ENCODE results near the gene CDH19. TPM values are rescaled to one million over a fixed set of nuclear protein-coding genes. Genes with fewer than 3 reads are reported as not detected.
"Not testable (repeated sequence)": the region's sequence is repeated elsewhere in the genome, so short reads cannot be mapped to it uniquely, and the experiment has no call there.

The CDH19 gene
- polyA plus RNA-seq, 1 donor: 0.92 TPM

DNA sequence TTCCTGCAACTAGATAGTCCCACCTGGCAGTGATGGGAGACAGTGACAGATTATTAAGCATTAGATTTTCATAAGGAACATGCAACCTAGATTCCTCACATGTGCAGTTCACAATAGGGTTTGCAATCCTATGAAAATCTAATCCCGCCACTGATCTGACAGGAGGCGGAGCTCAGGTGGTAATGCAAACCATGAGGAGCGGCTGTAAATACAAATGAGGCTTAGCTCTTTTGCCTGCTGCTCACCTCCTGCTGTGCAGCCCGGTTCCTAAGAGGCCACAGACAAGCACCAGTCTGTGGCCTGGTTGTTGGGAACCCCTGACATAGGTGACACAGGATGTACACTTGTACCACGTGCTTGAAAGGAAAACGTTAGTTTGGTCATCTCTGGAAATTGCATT, 41.6 kb downstream of the CDH19 start:
- DNase-seq: no peak

DNA sequence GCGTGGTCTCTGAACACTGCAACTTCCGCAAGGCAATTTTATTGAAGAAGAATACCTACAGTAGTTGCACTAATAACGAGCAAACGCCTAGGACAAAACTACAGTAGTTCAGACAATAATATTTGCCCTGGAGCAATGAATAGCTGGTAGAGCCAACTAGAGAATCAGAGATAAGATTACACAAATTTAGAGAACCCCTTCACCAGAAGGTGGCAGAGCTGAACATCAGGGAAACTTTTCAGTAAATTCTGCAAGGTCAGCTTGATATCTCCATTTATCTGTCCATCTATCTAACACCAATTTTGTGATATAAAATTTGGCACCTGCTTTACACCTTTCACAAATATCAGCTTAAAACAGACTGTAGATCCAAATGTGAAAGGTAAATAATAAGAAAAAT, 43.8 kb downstream of the CDH19 start:
- DNase-seq: peak; percentile 5

DNA sequence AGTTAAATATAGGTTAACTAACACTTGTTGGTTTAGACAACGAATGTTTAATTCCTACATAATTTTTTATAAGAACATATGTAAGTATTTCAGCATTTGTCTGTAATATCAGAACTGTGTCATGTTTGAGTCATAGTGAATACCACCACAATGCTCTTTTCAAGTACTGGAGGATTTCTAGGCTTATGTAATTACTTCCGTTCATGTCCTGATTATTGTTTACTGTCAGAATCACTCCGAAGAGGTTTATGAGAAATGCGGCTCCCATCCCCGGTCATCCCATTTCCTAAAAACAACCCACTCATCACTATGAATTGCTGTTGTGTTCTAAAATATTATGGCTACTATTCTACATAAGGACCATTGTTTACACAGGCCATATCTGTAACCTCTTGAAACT, 45.1 kb downstream of the CDH19 start:
- no peak for DNase-seq

DNA sequence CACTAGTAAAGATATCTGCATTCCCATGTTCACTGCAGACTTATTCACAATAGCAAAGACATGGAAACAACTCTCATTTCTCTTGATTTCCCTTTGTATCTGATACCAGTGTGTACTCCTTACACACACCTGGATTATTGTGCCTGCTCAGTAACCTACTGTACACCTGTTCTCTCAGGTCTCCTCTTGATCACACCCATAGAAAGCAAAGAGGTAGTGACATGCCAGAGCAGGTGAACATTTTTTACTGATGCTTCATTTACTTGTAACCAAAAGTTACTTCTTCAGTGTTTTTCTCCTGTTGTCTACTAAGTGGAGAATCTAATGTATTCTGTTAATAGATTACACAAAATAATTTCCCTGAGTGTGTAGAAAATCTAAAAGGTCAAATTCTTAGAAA, 46.8 kb downstream of the CDH19 start:
- no peak for DNase-seq

DNA sequence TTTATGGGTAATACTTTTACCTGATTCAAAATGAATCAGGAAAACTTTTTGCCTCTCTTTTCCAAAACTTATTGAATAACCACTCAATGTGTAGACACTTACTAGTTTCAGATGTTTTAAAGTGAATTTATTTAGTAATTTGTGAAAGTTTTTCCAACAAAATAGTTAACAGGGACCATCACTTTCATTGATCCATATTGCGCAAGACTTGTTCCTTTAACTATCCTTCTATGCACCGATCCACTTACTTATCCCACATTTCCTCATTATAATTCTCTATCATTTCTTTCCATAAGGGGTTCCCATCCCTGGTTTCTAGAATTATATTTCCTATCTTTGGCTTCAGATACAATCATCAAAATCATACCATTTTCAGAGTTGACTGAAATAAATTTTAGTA, 48.3 kb downstream of the CDH19 start:
- no peak for DNase-seq

DNA sequence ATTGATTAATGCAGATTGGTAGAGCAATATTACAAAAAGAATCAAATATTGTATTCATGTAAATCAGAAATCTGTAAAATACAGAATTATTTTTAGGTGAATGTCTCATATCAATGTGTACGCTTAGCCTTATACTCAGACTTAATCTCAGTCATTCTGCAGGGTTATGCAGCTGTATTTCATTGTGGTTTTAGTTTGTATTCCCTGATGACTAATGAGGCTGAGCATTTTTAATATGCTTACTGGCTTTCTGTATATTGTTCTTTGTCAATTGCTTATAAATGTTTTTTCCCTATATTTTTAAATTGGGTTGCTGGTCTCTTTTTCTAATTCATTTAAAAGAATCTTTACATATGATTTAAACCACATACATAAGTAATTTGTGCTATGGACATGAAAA, 50.1 kb downstream of the CDH19 start:
- DNase-seq: no peak

DNA sequence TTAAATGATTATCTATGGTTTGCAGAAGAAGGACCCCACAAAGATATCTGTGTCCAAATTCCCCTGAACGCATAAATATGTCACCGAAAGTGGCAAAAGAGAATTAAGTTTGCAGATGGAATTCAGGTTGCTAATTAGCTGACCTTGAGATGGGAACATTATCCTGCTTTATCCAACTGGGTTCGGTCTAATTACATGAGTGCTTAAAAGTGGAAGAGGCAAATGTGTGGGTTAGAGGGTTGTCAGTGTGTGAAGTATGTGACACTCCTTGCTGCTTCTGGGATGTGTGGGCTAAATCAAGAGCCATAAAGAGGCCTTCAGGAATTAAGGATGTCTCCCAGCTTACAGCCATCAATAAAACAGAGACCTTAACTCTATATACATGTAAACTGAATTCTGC, 53.5 kb downstream of the CDH19 start:
- DNase-seq: no peak

DNA sequence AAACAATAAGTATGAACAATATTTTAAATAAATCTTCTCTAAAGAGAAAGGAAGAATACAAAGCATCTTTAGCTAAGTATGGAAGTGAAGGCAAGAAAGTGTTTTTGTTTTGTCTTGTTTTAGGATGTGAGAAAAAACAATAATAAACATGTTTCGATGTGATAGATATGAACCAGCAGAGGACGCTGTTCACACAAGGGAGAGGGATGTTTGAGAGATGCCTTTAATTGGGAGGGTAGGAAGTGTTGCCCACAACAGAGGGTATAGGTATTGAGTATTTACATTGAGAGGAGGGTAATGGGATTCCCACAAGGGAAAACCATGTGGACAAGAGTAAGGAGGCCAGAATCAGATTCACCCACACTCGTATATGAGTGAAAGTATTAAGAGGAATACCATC, 55.1 kb downstream of the CDH19 start:
- no peak for DNase-seq

DNA sequence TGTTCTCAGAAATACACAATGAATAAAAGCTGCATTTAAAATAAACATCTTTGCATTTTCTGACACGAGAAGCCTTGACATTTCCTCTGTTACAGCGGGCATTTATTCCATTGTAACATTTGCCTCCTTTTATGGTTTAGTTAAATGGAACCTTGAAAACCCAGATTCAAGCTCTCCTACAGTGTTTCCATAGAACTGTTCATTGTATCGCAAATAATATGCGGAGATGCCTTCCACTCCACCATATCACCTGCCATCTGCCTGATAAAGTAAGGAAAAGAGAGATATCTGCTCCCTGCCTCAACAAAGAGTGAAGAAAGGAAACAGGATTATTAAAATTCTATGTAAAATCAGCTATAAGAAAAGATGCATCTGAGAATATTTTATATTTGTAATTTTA, 69.8 kb downstream of the CDH19 start:
- DNase-seq: no peak

DNA sequence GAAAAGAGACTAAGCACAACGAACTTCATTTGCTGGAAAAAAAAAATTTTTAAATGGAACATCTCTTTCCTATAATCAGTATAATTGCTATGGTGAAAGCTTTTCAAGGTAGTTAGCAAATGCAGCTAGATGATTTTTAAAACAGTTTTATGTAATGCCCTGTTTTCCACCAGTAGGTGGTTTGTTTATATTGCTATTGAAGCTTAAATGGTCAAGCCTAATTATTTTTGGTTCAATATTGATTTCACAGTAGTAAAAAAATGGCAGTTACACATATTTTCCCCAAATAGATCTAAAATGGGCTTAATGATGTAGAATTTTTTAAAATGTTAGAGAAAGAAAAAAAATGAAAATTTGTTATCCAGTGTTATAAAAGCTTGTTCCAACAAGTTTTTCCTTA, 70.2 kb downstream of the CDH19 start:
- no peak for DNase-seq

DNA sequence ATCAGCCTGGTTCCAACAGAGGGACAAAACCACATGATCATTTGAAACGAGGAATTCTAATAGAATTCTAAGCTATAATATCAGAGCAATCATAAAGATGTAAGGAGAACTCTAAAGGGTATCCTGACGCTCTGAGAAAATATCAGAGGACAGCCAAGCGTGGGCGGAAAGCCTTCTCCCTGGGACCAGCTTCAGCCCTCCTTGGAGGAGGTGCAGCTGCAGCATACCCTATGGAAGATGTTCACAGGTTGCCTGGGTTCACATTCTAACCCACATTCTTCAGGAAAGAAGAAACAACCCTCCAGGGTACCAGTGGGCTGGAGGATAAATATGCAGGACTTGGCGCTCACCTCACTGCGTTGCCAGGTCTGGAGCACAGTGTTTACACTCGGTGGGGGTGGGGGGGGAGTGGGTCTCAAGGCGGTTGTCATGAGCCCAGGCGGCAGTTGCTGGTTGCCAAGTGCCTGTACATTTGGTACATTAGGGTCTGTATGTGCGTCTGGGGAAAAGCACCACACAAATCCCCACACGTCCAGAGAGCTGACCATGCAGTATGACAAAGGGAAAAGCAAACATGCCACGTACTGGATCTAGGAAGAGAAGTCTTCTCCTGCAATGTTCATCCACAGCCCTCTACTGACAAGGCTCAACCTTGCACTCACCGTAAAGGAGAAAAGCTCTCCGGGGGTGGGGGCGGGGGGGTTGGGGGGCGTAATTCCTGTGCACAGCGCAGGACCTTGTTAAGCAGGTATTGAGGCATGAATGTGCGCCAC, 80.5 kb downstream of the CDH19 start:
- DNase-seq: no peak

DNA sequence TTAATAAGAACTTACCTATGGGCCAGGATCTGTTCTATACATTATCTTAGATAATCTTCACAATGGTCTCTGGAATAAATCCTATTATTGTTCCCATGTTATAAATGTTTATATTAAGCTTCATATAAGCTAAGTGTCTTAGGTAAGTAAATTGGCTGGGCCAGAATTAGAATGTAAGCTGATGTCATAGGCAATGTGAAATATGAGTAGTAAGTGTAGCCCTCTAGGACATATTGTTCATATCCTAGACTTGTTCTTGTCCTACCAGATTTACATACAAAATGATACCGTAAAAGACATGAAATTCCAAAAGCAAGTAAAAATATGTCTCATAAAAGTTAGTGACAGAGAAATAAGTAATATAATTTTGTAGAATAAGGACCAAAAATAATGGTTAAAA, 89.9 kb downstream of the CDH19 start:
- no peak for DNase-seq

DNA sequence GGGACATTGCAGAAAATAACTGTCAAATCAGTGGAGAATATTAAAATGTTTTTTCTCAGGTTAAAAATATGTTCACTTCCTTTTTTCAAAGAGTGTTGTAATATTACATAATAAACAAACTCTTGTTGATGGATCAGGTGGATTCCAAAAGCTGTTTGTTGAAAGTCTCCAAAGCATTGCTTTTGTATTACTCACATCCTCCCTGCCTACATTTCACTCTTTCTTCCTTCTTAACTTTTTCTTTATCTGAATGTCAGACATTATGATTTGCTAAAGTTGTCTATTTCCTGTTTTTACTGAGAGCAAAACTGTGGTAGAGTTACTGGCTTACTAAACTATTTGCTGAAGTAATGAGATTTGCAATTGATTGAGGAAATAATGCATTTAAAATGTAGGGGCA, 92.1 kb downstream of the CDH19 start:
- DNase-seq: no peak

DNA sequence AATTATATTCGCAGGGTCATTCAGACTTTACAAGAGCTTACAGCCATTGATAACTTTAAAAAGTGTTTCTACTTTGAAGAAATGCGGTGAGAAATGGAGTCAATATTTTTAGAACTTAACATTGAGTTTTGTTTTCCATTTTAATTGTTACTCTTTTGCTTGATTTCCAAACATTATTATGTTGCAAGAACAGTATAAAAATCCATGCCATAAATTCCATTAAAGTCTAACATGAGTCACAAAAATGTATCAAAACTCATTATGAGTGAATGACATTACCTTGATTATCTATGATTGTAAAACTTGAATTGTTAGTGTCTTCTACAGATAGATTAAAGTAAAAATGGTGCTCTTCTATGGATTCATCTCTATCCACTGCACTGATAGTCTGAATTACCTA, 92.6 kb downstream of the CDH19 start:
- no peak for DNase-seq

DNA sequence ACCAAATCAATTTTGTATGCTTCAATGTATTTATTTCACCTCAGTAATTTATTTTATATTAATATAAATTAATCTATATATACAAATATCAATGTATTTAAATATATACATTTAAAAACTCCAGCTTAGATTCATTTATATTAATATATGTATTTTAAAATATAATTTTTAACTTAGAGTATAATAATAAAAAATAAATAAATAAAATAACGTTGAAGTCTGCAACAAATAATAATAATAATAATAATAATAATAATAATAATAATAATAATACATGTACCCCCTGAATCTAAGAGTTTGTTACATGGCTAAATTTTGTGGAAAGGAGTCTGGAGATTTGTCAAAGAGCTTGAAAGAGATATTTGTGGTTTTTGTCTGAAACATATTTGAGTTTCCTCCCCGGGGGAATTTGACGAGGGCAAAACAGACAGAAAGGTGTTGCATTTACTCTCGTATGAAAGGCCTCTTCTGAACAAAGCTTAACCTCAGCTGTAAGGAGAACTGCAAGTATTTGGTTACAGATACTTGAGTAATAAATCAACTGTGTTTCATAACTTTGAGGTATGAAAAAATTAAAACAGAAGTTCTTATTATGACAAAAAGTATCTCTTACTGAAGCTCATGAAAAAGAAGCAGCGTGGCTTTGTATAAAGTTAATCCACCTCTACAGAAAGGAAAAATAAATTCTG, 93.4 kb downstream of the CDH19 start:
- DNase-seq: no peak

DNA sequence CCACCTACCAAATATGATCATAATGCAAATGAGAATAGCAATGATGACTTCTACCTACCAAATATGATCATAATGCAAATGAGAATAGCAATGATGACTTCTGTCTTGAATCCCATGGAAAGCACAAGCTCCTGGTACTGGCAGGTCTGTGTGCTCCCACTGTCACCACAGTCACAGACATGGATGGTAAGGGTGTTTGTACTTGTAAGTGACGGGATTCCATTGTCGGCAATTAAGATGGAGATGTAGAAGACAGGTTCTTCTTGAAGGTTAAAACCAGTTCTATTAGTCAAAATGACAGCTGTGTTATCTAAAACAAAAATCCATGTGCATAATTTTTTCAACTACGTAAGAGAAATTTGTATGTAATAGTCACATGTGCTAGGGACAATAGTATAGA, 95.0 kb downstream of the CDH19 start:
- DNase-seq: no peak

DNA sequence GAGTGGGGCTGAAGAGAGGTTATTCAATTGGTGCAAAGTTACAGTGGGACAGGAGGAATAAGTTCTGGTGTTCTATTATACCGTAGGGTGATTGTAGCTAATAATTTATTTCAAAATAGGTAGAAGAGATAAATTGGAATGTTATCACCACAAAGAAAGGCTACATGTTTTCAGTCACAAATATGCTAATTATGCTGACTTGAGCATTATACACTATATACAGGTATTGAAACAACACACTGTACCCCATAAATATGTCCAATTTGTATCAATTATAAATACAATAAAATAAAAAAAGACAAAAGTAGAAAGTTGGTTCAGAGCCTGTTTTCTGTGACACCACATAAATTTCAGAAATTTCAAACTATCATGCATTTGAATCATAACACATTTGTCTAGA, 97.7 kb downstream of the CDH19 start:
- no peak for DNase-seq

DNA sequence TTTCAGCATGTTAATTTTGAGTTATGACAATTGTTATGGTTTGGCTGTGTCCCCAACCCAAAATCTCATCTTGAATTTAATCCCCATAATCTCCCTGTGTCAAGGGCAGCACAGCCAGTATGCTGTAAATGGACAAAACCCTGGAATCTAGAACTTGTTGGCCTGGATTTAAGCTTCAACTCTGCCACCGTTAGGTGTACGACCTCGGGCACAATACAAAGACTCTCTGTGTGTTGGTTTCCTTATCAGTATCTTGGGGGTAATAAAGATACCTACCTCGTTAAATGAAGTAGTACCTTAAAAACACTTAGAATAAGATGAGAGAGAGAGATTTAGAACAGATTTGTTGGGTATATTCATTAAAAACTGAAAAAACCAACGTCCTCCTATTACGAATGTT, 106.5 kb downstream of the CDH19 start:
- DNase-seq: no peak

DNA sequence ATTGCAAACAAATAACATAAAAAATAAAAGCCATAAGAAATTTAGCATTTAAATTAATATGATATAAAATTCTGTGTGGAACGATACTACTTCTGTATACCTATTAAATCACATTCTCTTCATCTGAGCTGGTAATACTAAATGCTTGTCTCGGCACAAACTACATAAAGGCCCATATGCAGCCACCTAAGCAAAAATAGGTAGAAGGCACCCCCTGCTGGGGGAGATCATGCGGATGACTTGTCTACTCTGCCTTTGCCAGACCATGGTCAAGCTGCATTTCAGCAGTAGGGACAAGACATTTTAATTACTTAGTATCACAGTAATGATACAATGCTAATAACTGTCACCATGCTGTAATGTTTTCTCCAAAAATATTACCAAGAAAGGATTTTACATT, 108.0 kb downstream of the CDH19 start:
- peak; percentile 26 for DNase-seq

DNA sequence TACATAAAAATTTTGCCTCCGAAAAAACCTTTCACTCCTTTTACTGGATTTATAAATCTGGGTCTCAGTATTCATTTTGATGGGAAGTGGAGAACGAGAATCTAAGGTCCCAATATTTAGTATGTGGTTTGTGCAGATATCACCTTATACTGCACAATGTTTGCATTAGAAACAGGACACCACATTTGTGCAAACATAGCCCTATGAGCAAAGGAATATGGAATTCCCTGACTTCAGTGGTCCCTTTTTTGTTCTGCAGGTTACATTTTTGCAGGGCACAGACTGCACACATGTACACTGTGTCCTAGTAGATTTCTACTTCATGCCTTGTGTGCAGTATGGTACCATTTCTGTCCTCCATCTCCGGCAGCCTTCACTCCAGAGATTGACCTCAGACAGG, 130.0 kb downstream of the CDH19 start:
- no peak for DNase-seq

DNA sequence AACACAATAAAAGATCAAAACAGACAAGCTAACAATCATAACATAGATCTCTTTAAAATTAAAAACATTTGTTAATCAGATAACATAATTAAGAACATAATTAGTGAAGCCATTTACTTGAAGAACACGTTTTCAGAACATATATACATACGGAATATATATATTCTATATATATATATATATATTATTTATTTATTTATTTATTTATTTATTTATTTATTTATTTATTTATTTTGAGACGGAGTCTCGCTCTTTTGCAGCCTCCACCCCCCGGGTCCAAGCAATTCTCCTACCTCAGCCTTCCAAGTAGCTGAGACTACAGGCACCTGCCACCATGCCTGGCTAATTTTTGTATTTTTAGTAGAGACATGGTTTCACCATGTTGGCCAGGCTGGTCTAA, 137.7 kb downstream of the CDH19 start:
- not testable (repeated sequence) for DNase-seq

DNA sequence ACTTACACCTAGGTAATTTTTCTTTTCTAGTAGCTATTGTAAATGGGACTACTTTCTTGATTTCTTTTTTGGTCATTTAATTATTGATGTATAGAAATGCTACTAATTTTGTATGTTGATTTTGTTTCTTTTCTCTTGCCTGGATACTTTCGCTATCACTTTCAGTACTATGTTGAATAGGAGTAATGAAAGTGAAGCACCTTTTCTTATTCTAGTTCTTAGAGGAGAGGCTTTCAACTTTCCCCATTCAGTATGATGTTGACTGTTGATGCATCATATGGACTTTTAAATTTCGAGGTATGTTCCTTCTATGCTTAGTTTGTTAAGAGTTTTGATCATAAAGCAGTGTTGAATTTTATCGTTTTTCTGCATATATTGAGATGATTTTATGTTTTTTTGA, 142.5 kb downstream of the CDH19 start:
- DNase-seq: no peak

DNA sequence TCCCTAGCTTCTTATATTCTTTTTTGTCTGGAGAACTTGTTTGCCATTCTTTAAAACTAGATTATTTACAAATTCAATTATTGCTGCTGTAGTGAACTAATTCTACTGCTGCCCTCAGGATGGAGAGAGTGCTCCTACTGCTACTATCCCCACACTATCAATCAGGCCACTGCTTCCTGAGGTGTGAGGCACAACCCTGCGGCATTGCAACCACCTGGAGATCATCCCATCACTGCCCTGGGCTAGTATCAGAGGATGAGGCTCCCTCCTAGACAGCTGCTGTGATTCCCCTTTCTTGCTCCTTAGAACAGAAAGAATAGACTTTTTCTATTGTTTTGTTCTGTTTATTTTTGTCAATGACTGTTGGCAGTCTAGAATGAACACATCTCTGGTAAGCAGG, 146.6 kb downstream of the CDH19 start:
- DNase-seq: no peak

Measured in hindlimb muscle (tissue), 1 donor.